B cell (primary cell): ENCODE data around the gene FAM163A. TPM values are rescaled to one million over a fixed set of nuclear protein-coding genes. Genes with fewer than 3 reads are reported as not detected.

Source experiments
- ATAC-seq: fragments of 200-7000 bp; cut with Tn5 transposase; one replicate; pipeline ENCODE4 v1.10.0; 2021; ENCODE audit warnings: low read depth, mild to moderate bottlenecking, moderate number of reproducible peaks, moderate library complexity
- CTCF ChIA-PET: fragments of 350-600 bp; sonication (Branson Sonifier 250); formaldehyde crosslinking; loops from one replicate; lab custom pipeline; 2021; ENCODE audit warnings: antibody characterized with exemption, inconsistent platforms; lab: Charles Lee
- POLR2A ChIA-PET: fragments of 350-600 bp; sonication (Branson Sonifier 250); formaldehyde crosslinking; loops from one replicate; lab custom pipeline; 2021; ENCODE audit warnings: antibody characterized with exemption; lab: Charles Lee
- DNase-seq: peaks from one replicate; pipeline ENCODE4 v3.0.0; 2013
- H2AFZ ChIP-seq: 2 replicates; pipeline ENCODE4 v1.6.1; 2012; ENCODE audit warnings: mild to moderate bottlenecking, low read depth, low read length; ENCODE audit not compliant: insufficient read depth, poor library complexity, severe bottlenecking
- H3K27ac ChIP-seq, 2 donors: 1 replicate in 1 of 2; 2 replicates in 1 of 2; pipeline ENCODE4 v1.5.1; 2012 to 2013; ENCODE audit warnings: low read length in 2 of 2, mild to moderate bottlenecking in 2 of 2, moderate library complexity in 1 of 2
- H3K27me3 ChIP-seq, 4 experiments: fragments of 200-600 bp in 1 of 4; sonication (generic) in 1 of 4; replicated peaks in 1 of 4; 1 replicate in 2 of 4; 2 replicates in 2 of 4; pipeline versions ENCODE4 v1.6.1 to v1.7.0; 2013 to 2016; ENCODE audit warnings: low read length in 3 of 4, mild to moderate bottlenecking in 2 of 4, mixed read lengths in 1 of 4, moderate library complexity in 1 of 4; ENCODE audit not compliant: insufficient read depth in 4 of 4, control insufficient read depth in 3 of 4; ENCODE audit errors: control extremely low read depth in 1 of 4
- H3K36me3 ChIP-seq, 2 experiments: replicated peaks in 1 of 2; 1 replicate in 1 of 2; 2 replicates in 1 of 2; pipeline versions ENCODE4 v1.6.1 to v1.7.1; 2013; ENCODE audit warnings: low read length in 1 of 2; ENCODE audit not compliant: insufficient read depth in 2 of 2, control insufficient read depth in 1 of 2; ENCODE audit errors: control extremely low read depth in 1 of 2, extremely low read depth in 1 of 2
- H3K4me1 ChIP-seq, 2 donors: fragments of 200-600 bp in 1 of 2; sonication (generic) in 1 of 2; 1 replicate in 1 of 2; 2 replicates in 1 of 2; pipeline versions ENCODE4 v1.5.1 to v1.6.1; 2013 to 2017; ENCODE audit warnings: low read length in 2 of 2; ENCODE audit not compliant: control insufficient read depth in 2 of 2, insufficient read depth in 2 of 2
- H3K4me2 ChIP-seq: replicated peaks from 2 replicates; pipeline ENCODE3; 2012; ENCODE audit warnings: mild to moderate bottlenecking, low read depth, low read length; ENCODE audit not compliant: poor library complexity, severe bottlenecking
- H3K4me3 ChIP-seq, 5 experiments: fragments of 200-600 bp in 1 of 5; sonication (generic) in 1 of 5; 1 replicate in 3 of 5; 2 replicates in 2 of 5; pipeline versions ENCODE4 v1.5.1 to v1.7.0; 2011 to 2016; ENCODE audit warnings: low read length in 4 of 5, mild to moderate bottlenecking in 4 of 5, low read depth in 2 of 5, control low read depth in 1 of 5, moderate library complexity in 1 of 5; ENCODE audit not compliant: insufficient read depth in 1 of 5; ENCODE audit errors: control extremely low read depth in 1 of 5, extremely low read depth in 1 of 5
- H3K79me2 ChIP-seq: fragments of 200-600 bp; sonication (generic); one replicate; pipeline ENCODE4 v1.6.0; 2016; ENCODE audit warnings: low read length; ENCODE audit not compliant: control insufficient read depth, insufficient read depth
- H3K9ac ChIP-seq: fragments of 200-600 bp; sonication (generic); 2 replicates; pipeline ENCODE4 v1.6.1; 2017; ENCODE audit warnings: mild to moderate bottlenecking, low read length, moderate library complexity
- H3K9me3 ChIP-seq, 3 donors: one replicate each; pipeline versions ENCODE4 v1.6.1 to v1.7.1; 2013; ENCODE audit warnings: low read length in 2 of 3; ENCODE audit not compliant: control insufficient read depth in 2 of 3, insufficient read depth in 1 of 3; ENCODE audit errors: control extremely low read depth in 1 of 3
- H4K20me1 ChIP-seq: 2 replicates; pipeline ENCODE4 v1.6.0; 2012; ENCODE audit warnings: mild to moderate bottlenecking, low read length; ENCODE audit not compliant: insufficient read depth, control insufficient read depth, poor library complexity, severe bottlenecking
- H3K27ac Mint-ChIP-seq: one replicate; pipeline ENCODE4 v1.8.0; 2021; ENCODE audit warnings: mixed read lengths
- H3K27me3 Mint-ChIP-seq: one replicate; pipeline ENCODE4 v1.8.0; 2021; ENCODE audit warnings: mixed read lengths
- H3K4me1 Mint-ChIP-seq: one replicate; pipeline ENCODE4 v1.8.0; 2021; ENCODE audit warnings: mixed read lengths
- H3K4me3 Mint-ChIP-seq: one replicate; pipeline ENCODE4 v1.8.0; 2021; ENCODE audit warnings: mixed read lengths
- H3K9me3 Mint-ChIP-seq: one replicate; pipeline ENCODE4 v1.8.0; 2022; ENCODE audit warnings: mixed read lengths; ENCODE audit not compliant: insufficient read depth
- EZH2 ChIP-seq: IDR thresholded peaks from 2 replicates; pipeline ENCODE4 v1.6.1; 2012; ENCODE audit warnings: borderline replicate concordance, low read depth, mild to moderate bottlenecking, moderate library complexity, low read length; ENCODE audit not compliant: insufficient read depth, poor library complexity, severe bottlenecking
- WGBS: methylation state at CpG from one replicate; pipeline ENCODE4 v1.1.5; 2013; ENCODE audit warnings: missing lambda C conversion rate; ENCODE audit not compliant: insufficient coverage; 5-methylcytosine and 5-hydroxymethylcytosine counted together
- intact Hi-C: fragments of 100-400 bp; cut with micrococcal nuclease; formaldehyde crosslinking; loops from one replicate; pipeline ENCODE4 v1.10.0; 2022
- polyA plus RNA-seq: library from polyadenylated mRNA; depleted of rRNA; stranded (reverse); fragments of >200 nt; gene quantifications from 2 replicates; pipeline ENCODE4 v1.2.3, GENCODE V29; 2012
- total RNA-seq, 2 donors: library from RNA; stranded (reverse); fragments of 120-200 nt in 1 of 2; gene quantifications; 1 replicate in 1 of 2; 2 replicates in 1 of 2; pipeline versions ENCODE4 v1.2.3 to v1.2.4, GENCODE V29; 2013 to 2022
- TF ChIP-seq, protein P1 (sequence below): fragments of 200-600 bp; IDR thresholded peaks from one replicate; pipeline ENCODE4 v1.8.0; 2022; ENCODE audit warnings: antibody characterized with exemption, mild to moderate bottlenecking

FAM163A gene
- total and polyA plus RNA-seq, 2 donors (not counting 1 experiment from before 2014, with no cell fraction given), result not detected

DNA sequence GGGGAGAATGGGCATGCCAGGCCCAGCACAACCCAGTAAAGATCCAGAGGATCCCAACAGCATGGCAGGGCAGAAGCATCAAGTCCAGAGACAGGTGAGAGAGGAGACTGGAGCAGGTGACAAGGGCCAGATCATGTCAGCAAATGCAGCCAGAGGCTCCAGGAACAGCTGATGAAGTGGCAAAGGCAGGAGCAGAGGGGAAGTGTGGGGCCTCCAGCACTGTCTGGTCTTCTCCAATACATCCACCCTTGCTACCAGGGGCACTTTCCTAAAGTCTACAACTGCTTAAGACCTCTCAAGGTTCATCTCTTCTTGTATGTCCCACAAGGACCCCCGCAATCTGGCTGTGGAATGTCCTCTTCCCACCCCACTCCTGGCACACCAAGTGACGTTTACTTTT lies 17.4 kb downstream of the FAM163A start:
- POLR2A ChIA-PET, result no interaction called here
- no peak for TF ChIP-seq EZH2
- TF ChIP-seq, protein P1, sequence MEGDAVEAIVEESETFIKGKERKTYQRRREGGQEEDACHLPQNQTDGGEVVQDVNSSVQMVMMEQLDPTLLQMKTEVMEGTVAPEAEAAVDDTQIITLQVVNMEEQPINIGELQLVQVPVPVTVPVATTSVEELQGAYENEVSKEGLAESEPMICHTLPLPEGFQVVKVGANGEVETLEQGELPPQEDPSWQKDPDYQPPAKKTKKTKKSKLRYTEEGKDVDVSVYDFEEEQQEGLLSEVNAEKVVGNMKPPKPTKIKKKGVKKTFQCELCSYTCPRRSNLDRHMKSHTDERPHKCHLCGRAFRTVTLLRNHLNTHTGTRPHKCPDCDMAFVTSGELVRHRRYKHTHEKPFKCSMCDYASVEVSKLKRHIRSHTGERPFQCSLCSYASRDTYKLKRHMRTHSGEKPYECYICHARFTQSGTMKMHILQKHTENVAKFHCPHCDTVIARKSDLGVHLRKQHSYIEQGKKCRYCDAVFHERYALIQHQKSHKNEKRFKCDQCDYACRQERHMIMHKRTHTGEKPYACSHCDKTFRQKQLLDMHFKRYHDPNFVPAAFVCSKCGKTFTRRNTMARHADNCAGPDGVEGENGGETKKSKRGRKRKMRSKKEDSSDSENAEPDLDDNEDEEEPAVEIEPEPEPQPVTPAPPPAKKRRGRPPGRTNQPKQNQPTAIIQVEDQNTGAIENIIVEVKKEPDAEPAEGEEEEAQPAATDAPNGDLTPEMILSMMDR, result no peak
- no peaks in the 10 kb centered on the region for H3K4me1 ChIP-seq
- Mint-ChIP-seq H3K9me3 (no peaks in the 10 kb centered on the region), H3K27me3 (peaks cover 9% of the 10 kb centered on the region), H3K27ac (no peak overlapping the region), H3K4me3 (no peak overlapping the region), H3K4me1 (no peaks in the 10 kb centered on the region)
- H3K36me3 ChIP-seq, result no peaks in the 10 kb centered on the region
- ATAC-seq (no peak), DNase-seq (no peak)
- CTCF ChIA-PET, result interaction anchor here (3.1 kb wide), 1 partner anchor 49 kb away, joined by 11 read pairs; no protein-coding TSS in a partner anchor
- H3K9me3 ChIP-seq, result no peaks in the 10 kb centered on the region
- WGBS, result 100% methylated on average over 2 of the region's 2 CpGs
- no peak overlapping the region for H3K4me3 ChIP-seq
- no peak overlapping the region for H2AFZ ChIP-seq
- H4K20me1 ChIP-seq, result no peaks in the 10 kb centered on the region
- H3K4me2 ChIP-seq, result no peak overlapping the region
- no peaks in the 10 kb centered on the region for H3K79me2 ChIP-seq
- H3K27ac ChIP-seq, result no peak overlapping the region
- no peak overlapping the region for H3K9ac ChIP-seq
- intact Hi-C loops, result no loop called here
- H3K27me3 ChIP-seq, result no peaks in the 10 kb centered on the region

DNA sequence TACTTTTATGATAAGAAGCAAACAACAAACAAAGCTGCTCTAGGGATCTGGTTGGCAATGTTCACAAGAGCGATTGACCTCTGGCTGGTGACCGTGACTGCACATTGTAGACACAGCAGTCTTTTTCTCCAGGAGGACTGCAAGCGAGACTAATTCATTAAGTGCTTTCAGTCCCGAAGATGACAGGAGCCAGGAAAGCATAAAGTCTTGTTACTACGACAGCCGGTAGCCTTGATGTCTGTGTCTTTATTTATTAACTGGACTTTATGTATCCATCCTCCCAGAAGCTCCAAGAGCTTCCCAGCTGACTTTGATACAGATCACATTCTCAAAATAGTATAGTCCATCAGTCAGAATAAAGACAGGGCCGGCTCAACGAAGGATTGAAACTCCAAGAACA lies 18.2 kb downstream of the FAM163A start:
- Mint-ChIP-seq H3K4me1 (no peaks in the 10 kb centered on the region), H3K9me3 (no peaks in the 10 kb centered on the region), H3K4me3 (no peak overlapping the region), H3K27ac (no peak overlapping the region), H3K27me3 (peaks cover 9% of the 10 kb centered on the region)
- DNase-seq (no peak), ATAC-seq (no peak)
- intact Hi-C loops, result no loop called here
- H3K9me3 ChIP-seq, result no peaks in the 10 kb centered on the region
- H3K36me3 ChIP-seq, result no peaks in the 10 kb centered on the region
- 98% methylated on average over 6 of the region's 8 CpGs for WGBS
- H3K27ac ChIP-seq, result no peak overlapping the region
- H3K4me3 ChIP-seq, result no peak overlapping the region
- H3K4me2 ChIP-seq, result no peak overlapping the region
- H2AFZ ChIP-seq, result no peak overlapping the region
- H3K79me2 ChIP-seq, result no peaks in the 10 kb centered on the region
- H3K4me1 ChIP-seq, result no peaks in the 10 kb centered on the region
- no peaks in the 10 kb centered on the region for H4K20me1 ChIP-seq
- no peak for TF ChIP-seq EZH2
- TF ChIP-seq, protein P1, result no peak
- no peaks in the 10 kb centered on the region for H3K27me3 ChIP-seq
- CTCF ChIA-PET, result interaction anchor here (1.0 to 3.1 kb wide), 2 partner anchors 49 to 58 kb away, joined by 3 to 11 read pairs; no protein-coding TSS in a partner anchor
- H3K9ac ChIP-seq, result no peak overlapping the region
- POLR2A ChIA-PET, result no interaction called here
